GM12878 (cell line): ENCODE data around the gene RNU6-1. TPM values are rescaled to one million over a fixed set of nuclear protein-coding genes. Genes with fewer than 3 reads are reported as not detected.

Experiments used
- ATAC-seq: fragments of 200-7000 bp; cut with Tn5 transposase; 3 replicates; pipeline ENCODE4 v1.9.1; 2020; ENCODE audit warnings: mild to moderate bottlenecking, moderate library complexity
- BruUV-seq: library from RNA; stranded (reverse); fragments of 400-500 nt; replicated peaks from 2 replicates; lab custom pipeline; 2021; lab: Mats Ljungman, UMichigan
- CTCF ChIA-PET: fragments of 300-600 bp; sonication (Branson Sonifier 250); formaldehyde crosslinking; extraction: SDS; loops from one replicate; lab custom pipeline; 2021; ENCODE audit warnings: inconsistent platforms; lab: Yijun Ruan, JAX
- POLR2A ChIA-PET: fragments of 350-600 bp; formaldehyde crosslinking; extraction: SDS; loops from one replicate; lab custom pipeline; 2021; ENCODE audit warnings: inconsistent platforms; lab: Charles Lee
- RAD21 ChIA-PET: fragments of 300-600 bp; sonication (Branson Sonifier 250); formaldehyde crosslinking; loops from one replicate; lab custom pipeline; 2023; ENCODE audit warnings: antibody characterized with exemption; ENCODE audit not compliant: unreplicated experiment; lab: Charles Lee
- SMC1A ChIA-PET: fragments of 300-600 bp; sonication (Branson Sonifier 250); formaldehyde crosslinking; loops from one replicate; lab custom pipeline; 2023; ENCODE audit not compliant: unreplicated experiment, uncharacterized antibody; lab: Charles Lee
- DNase-seq: peaks from one replicate; pipeline ENCODE4 v3.0.0-alpha.2; 2011; ENCODE audit warnings: low read depth, low spot score
- FAIRE-seq: peaks from 3 replicates; lab custom pipeline; 2011; peaks lifted over from hg19 to GRCh38; lab: Jason Lieb, UNC
- H2AFZ ChIP-seq: 2 replicates; pipeline ENCODE4 v1.6.0; 2011; ENCODE audit warnings: low read depth, low read length, control low read depth; ENCODE audit not compliant: control insufficient read depth
- H3K27ac ChIP-seq: 2 replicates; pipeline ENCODE4 v1.5.1; 2011; ENCODE audit warnings: control low read depth; ENCODE audit not compliant: control insufficient read depth, insufficient read depth
- H3K27me3 ChIP-seq, 2 experiments: replicated peaks in 1 of 2; 2 replicates each; pipeline versions ENCODE4 v1.6.0 to v1.6.1; 2011; ENCODE audit warnings: low read length in 1 of 2; ENCODE audit not compliant: control insufficient read depth in 2 of 2, insufficient read depth in 2 of 2
- H3K36me3 ChIP-seq, 2 experiments: 2 replicates each; pipeline ENCODE4 v1.5.1; 2011; ENCODE audit warnings: low read length in 1 of 2; ENCODE audit not compliant: control insufficient read depth in 2 of 2, insufficient read depth in 2 of 2
- H3K4me1 ChIP-seq: 2 replicates; pipeline ENCODE4 v1.6.1; 2011; ENCODE audit warnings: mild to moderate bottlenecking, low read length, moderate library complexity, mixed read lengths; ENCODE audit not compliant: control insufficient read depth, insufficient read depth
- H3K4me2 ChIP-seq: 2 replicates; pipeline ENCODE4 v1.6.0; 2011; ENCODE audit warnings: control low read depth; ENCODE audit not compliant: control insufficient read depth, insufficient read depth
- H3K4me3 ChIP-seq: fragments of 200-600 bp; sonication (generic); 2 replicates; pipeline ENCODE4 v1.5.1; 2016
- H3K79me2 ChIP-seq: 2 replicates; pipeline ENCODE4 v1.6.0; 2011; ENCODE audit warnings: low read length; ENCODE audit not compliant: control insufficient read depth, insufficient read depth
- H3K9ac ChIP-seq: 2 replicates; pipeline ENCODE4 v1.8.0; 2011; ENCODE audit warnings: low read length, control low read depth, mixed read lengths; ENCODE audit not compliant: control insufficient read depth, insufficient read depth
- H3K9me3 ChIP-seq: replicated peaks from 3 replicates; pipeline ENCODE4 v1.5.1; 2011; ENCODE audit warnings: mild to moderate bottlenecking, low read length; ENCODE audit not compliant: control insufficient read depth, insufficient read depth
- H4K20me1 ChIP-seq: 2 replicates; pipeline ENCODE4 v1.6.0; 2011; ENCODE audit not compliant: control insufficient read depth, insufficient read depth
- BCL11A ChIP-seq: IDR thresholded peaks from 2 replicates; pipeline ENCODE4 v1.6.1; 2011; ENCODE audit warnings: low read depth, low read length
- CBX5 ChIP-seq: sonication (generic); IDR thresholded peaks from 2 replicates; pipeline ENCODE4 v1.6.1; 2016; ENCODE audit warnings: low read depth, moderate library complexity, mild to moderate bottlenecking, inconsistent platforms
- FOXK2 ChIP-seq: fragments of 450-650 bp; IDR thresholded peaks from 2 replicates; pipeline ENCODE4 v1.6.1; 2017; ENCODE audit warnings: mild to moderate bottlenecking, moderate library complexity
- JUNB ChIP-seq: IDR thresholded peaks from 2 replicates; pipeline ENCODE4 v1.6.1; 2016; ENCODE audit warnings: antibody characterized with exemption, mild to moderate bottlenecking
- NFYB ChIP-seq: IDR thresholded peaks from 2 replicates; pipeline ENCODE4 v1.6.1; 2011; ENCODE audit warnings: low read depth, mild to moderate bottlenecking, low read length, improper control_type of control experiment, moderate library complexity; ENCODE audit not compliant: insufficient read depth
- RCOR1 ChIP-seq: conservative IDR thresholded peaks from 2 replicates; pipeline ENCODE4 v1.6.1; 2012; ENCODE audit warnings: low read depth, low read length, improper control_type of control experiment
- RELA ChIP-seq: fragments of 450-650 bp; IDR thresholded peaks from 2 replicates; pipeline ENCODE4 v1.8.0; 2014; ENCODE audit warnings: borderline replicate concordance; ENCODE audit not compliant: partially characterized antibody
- SIN3A ChIP-seq: IDR thresholded peaks from 2 replicates; pipeline ENCODE4 v1.6.1; 2012; ENCODE audit warnings: low read depth, low read length, improper control_type of control experiment
- SPI1 ChIP-seq: IDR thresholded peaks from 2 replicates; pipeline ENCODE4 v1.6.1; 2011; ENCODE audit warnings: low read depth, mild to moderate bottlenecking, low read length, moderate library complexity, borderline replicate concordance; ENCODE audit not compliant: insufficient read depth
- TCF12 ChIP-seq: IDR thresholded peaks from 2 replicates; pipeline ENCODE4 v1.6.1; 2011; ENCODE audit warnings: low read depth, mild to moderate bottlenecking, low read length
- TCF7 ChIP-seq: IDR thresholded peaks from 2 replicates; pipeline ENCODE4 v1.6.1; 2014; ENCODE audit warnings: antibody characterized with exemption, borderline replicate concordance
- in situ Hi-C: fragments of 300-500 bp; cut with MboI; formaldehyde crosslinking; loops from 9 replicates; pipeline ENCODE4 v1.14.3; 2018; ENCODE audit warnings: mixed read lengths
- intact Hi-C: fragments of 100-400 bp; cut with micrococcal nuclease; formaldehyde crosslinking; loops from one replicate; pipeline ENCODE4 v1.14.2; 2022; ENCODE audit not compliant: unreplicated experiment
- polyA plus RNA-seq, 11 experiments: library from polyadenylated mRNA; depleted of rRNA in 4 of 11; unstranded in 6 of 11; stranded (reverse) in 5 of 11; fragments of >200 nt; fragmentation: Nextera tagmentation in 4 of 11; fragmentation: Illumina TruSeq in 1 of 11; extraction: Ambion mirVana in 4 of 11; extraction: Trizol in 1 of 11; gene quantifications; 1 replicate in 1 of 11; 2 replicates in 10 of 11; pipeline versions ENCODE4 v1.2.1 to v1.2.3, GENCODE V29; 2011 to 2016; ENCODE audit warnings: inconsistent platforms in 2 of 11, missing spikeins in 2 of 11, low read depth in 1 of 11
- total RNA-seq, 4 experiments: library from RNA; depleted of rRNA in 3 of 4; stranded (reverse); fragments of >200 nt in 3 of 4; fragmentation: Illumina TruSeq in 1 of 4; extraction: Trizol in 1 of 4; gene quantifications; 2 replicates each; pipeline versions ENCODE4 v1.2.1 to v1.2.3, GENCODE V29; 2013 to 2021
- TF ChIP-seq, protein P1 (sequence below): fragments of 450-650 bp; IDR thresholded peaks from 2 replicates; pipeline ENCODE4 v1.6.1; 2018; ENCODE audit warnings: borderline replicate concordance, mild to moderate bottlenecking; ENCODE audit not compliant: partially characterized antibody
- TF ChIP-seq, protein P2 (sequence below): IDR thresholded peaks from 2 replicates; pipeline ENCODE4 v1.6.1; 2012; ENCODE audit warnings: improper control_type of control experiment, low read depth, low read length; ENCODE audit not compliant: insufficient replicate concordance

RNU6-1 gene
- total and polyA plus RNA-seq, 10 of the 15 experiments (the other 5 are each of a cell fraction or from before 2014, with no cell fraction given) = not detected

DNA sequence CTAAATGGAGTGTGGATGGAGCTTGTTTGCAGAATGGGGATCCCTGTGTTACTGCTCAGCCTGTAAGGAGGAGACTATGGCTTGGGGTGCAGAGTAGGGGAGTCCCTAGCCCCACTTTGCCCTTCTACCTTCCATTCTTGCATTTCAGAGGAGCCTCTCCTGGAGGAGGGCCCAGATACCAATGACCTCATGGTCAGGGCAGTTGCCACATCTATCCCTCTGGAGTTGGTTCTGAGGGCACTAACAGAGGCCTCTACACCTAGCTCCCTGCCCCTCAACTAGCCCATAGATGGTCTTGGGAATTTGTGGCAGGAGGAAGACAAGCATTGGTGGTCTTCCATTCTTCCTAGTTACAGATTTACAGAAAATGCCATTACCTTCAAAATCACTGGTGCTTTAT lies 8.5 kb downstream of the RNU6-1 start:
- in situ Hi-C loops = no loop called here
- Histone ChIP-seq H3K9ac (no peak overlapping the region), H3K9me3 (peaks cover 1% of the 10 kb centered on the region; the same call in 2 of the 3 replicates), H4K20me1 (no peaks in the 10 kb centered on the region; the same call in 1 of the 2 replicates), H3K4me1 (peaks cover 17% of the 10 kb centered on the region), H3K4me3 (no peak overlapping the region), H2AFZ (no peak overlapping the region), H3K79me2 (no peaks in the 10 kb centered on the region), H3K27ac (no peak overlapping the region), H3K27me3 (peaks cover 30 to 42% of the 10 kb centered on the region in 2 experiments), H3K36me3 (no peaks in the 10 kb centered on the region), H3K4me2 (no peak overlapping the region)
- no peak for TF ChIP-seq TCF12
- TF ChIP-seq RCOR1 = no peak
- no peak for TF ChIP-seq SIN3A
- TF ChIP-seq, protein P1, sequence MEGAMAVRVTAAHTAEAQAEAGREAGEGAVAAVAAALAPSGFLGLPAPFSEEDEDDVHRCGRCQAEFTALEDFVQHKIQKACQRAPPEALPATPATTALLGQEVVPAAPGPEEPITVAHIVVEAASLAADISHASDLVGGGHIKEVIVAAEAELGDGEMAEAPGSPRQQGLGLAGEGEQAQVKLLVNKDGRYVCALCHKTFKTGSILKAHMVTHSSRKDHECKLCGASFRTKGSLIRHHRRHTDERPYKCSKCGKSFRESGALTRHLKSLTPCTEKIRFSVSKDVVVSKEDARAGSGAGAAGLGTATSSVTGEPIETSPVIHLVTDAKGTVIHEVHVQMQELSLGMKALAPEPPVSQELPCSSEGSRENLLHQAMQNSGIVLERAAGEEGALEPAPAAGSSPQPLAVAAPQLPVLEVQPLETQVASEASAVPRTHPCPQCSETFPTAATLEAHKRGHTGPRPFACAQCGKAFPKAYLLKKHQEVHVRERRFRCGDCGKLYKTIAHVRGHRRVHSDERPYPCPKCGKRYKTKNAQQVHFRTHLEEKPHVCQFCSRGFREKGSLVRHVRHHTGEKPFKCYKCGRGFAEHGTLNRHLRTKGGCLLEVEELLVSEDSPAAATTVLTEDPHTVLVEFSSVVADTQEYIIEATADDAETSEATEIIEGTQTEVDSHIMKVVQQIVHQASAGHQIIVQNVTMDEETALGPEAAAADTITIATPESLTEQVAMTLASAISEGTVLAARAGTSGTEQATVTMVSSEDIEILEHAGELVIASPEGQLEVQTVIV = no peak
- TF ChIP-seq JUNB = no peak
- TF ChIP-seq NFYB = no peak
- TF ChIP-seq RELA = no peak
- TF ChIP-seq BCL11A = no peak
- TF ChIP-seq TCF7 = no peak
- no peak for TF ChIP-seq SPI1
- TF ChIP-seq, protein P2, sequence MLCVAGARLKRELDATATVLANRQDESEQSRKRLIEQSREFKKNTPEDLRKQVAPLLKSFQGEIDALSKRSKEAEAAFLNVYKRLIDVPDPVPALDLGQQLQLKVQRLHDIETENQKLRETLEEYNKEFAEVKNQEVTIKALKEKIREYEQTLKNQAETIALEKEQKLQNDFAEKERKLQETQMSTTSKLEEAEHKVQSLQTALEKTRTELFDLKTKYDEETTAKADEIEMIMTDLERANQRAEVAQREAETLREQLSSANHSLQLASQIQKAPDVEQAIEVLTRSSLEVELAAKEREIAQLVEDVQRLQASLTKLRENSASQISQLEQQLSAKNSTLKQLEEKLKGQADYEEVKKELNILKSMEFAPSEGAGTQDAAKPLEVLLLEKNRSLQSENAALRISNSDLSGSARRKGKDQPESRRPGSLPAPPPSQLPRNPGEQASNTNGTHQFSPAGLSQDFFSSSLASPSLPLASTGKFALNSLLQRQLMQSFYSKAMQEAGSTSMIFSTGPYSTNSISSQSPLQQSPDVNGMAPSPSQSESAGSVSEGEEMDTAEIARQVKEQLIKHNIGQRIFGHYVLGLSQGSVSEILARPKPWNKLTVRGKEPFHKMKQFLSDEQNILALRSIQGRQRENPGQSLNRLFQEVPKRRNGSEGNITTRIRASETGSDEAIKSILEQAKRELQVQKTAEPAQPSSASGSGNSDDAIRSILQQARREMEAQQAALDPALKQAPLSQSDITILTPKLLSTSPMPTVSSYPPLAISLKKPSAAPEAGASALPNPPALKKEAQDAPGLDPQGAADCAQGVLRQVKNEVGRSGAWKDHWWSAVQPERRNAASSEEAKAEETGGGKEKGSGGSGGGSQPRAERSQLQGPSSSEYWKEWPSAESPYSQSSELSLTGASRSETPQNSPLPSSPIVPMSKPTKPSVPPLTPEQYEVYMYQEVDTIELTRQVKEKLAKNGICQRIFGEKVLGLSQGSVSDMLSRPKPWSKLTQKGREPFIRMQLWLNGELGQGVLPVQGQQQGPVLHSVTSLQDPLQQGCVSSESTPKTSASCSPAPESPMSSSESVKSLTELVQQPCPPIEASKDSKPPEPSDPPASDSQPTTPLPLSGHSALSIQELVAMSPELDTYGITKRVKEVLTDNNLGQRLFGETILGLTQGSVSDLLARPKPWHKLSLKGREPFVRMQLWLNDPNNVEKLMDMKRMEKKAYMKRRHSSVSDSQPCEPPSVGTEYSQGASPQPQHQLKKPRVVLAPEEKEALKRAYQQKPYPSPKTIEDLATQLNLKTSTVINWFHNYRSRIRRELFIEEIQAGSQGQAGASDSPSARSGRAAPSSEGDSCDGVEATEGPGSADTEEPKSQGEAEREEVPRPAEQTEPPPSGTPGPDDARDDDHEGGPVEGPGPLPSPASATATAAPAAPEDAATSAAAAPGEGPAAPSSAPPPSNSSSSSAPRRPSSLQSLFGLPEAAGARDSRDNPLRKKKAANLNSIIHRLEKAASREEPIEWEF = no peak
- TF ChIP-seq FOXK2 = no peak
- no peak for TF ChIP-seq CBX5
- ChIA-PET CTCF (interaction anchor here (1.0 to 2.8 kb wide), 14 partner anchors 44 to 883 kb away, joined by 3 to 40 read pairs (median 4); no protein-coding TSS in a partner anchor), RAD21 (interaction anchor here (0.8 to 2.7 kb wide), 11 partner anchors 10 to 885 kb away, joined by 3 to 22 read pairs (median 3); partner anchors contain the start of gene C15orf61), POLR2A (no interaction called here), SMC1A (interaction anchor here (1.1 to 3.3 kb wide), 8 partner anchors 11 to 375 kb away, joined by 3 to 37 read pairs (median 8); no protein-coding TSS in a partner anchor)
- intact Hi-C loops = loop anchor here (10.0 kb wide), 1 partner anchor 227 kb away; no protein-coding TSS in a partner anchor
- no TSS peak for BruUV-seq
- FAIRE-seq (no peak), DNase-seq (no peak), ATAC-seq (no peak)
